ENCODE measurements around the gene THSD7B.

GRCh38 chr2:137202318-137202717, 437.0 kb downstream of the THSD7B start:
- no peak for TF ChIP-seq CTCF (IDR thresholded peaks at IDR 0.05)
- no peak for TF ChIP-seq POLR2A (IDR thresholded peaks at IDR 0.05)
- no peak for TF ChIP-seq POLR2AphosphoS5 (IDR thresholded peaks at IDR 0.05)

Measured in prostate gland (tissue), 2 donors.